ENCODE results near the gene PTPRN2.
"Not testable (repeated sequence)": the region's sequence is repeated elsewhere in the genome, so short reads cannot be mapped to it uniquely, and the experiment has no call there.

The PTPRN2 gene

DNA sequence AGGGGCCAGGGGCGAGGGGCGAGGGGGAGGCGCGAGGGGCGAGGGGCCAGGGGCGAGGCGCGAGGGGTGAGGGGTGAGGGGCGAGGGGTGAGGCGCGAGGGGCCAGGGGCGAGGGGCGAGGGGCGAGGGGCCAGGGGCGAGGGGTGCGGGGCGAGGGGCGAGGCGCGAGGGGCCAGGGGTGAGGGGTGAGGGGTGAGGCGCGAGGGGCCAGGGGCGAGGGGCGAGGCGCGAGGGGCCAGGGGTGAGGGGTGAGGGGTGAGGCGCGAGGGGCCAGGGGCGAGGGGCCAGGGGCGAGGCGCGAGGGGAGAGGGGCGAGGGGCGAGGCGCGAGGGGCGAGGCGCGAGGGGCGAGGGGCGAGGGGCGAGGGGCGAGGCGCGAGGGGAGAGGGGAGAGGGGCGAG is 192.3 kb downstream of the PTPRN2 start:
- no peak for DNase-seq

DNA sequence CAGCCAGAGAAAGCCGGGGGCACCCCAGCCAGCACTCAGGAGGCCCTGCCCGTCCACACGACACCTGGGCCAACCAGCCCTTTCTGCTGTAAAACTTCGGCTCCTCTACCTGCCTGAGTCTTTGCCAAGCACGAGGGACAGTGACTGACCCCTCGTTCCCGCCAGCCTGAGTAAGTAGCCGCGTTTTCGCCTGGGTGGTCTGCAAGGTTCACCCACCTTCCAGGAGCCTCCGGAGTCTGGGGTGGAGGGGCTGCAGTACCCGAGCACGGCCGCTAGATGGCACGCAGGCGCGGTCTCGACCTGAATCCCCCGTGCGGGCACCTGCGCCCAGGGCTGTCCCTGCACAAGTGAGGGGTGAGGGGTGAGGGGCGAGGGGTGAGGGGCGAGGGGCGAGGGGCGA is 192.7 kb downstream of the PTPRN2 start:
- peak; percentile 54 to 64 for DNase-seq

DNA sequence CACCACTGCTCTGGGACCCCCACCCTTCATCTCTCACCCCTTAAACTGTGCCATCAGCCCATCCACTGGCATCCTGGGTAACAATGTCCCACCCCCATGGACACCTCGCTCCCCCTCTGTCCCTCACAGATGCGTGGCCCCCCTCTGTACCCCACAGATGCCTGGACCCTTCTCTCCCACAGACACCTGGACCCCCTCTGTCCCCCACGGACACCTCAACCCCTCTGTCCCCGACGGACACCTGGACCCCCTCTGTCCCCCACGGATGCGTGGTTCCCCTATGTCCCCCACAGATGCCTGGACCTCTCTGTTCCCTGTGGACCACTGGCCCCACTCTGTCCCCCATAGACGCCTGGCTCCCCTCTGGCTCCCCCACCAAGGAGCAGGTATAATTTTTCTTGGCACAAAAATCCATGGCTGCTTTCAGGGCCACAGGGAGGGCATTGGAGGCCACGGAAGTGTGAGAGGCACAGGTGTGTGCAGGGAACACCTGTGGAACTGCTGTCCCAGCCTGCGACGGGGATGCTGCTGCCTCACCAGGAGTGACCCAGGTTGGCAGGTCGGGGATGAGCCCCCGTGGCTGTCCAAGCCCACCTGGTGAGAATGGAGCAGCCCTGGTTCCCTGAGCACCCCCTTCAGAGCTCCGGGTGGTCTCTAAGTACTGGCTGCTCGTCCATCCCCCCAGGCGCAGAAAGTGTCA is 193.5 kb downstream of the PTPRN2 start:
- no peak for DNase-seq

DNA sequence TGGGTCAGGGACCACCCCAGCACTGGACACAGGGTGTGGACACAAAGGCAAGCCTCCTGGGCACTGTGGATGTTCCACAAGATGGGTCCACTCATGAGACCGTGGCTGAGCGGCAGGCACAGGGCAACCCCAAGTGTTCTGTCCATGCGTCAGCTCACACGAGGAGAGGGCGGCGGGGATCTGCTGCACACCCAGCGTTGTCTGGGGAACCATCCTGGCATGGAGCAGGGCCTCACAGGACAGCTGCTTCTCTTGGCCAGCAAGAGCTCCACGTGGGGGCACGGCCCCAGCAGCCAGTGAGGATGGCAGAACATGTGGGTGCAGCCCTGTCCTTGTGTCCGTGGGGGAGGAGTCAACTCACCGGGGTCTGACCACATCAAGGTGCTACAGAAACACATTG is 195.4 kb downstream of the PTPRN2 start:
- DNase-seq: no peak

DNA sequence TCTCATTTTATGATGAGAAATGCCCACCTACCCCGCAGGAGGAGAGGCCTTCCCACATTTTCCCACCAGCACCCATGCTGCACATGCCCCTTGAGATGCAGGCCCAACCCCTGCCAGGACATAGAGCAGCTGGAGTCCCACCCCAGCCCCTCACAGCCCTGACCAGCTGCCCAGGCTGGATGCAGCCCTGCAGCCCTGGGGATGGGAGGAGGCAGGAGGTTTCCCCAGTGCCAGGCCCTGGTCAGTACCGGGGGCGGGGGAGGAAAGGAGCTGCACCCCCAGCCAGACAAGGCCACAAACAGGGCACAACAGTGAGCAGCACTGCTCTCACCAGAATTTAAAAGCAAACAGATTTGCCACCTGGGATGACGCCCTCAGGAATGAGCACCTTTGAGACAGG is 196.1 kb downstream of the PTPRN2 start:
- no peak for DNase-seq

DNA sequence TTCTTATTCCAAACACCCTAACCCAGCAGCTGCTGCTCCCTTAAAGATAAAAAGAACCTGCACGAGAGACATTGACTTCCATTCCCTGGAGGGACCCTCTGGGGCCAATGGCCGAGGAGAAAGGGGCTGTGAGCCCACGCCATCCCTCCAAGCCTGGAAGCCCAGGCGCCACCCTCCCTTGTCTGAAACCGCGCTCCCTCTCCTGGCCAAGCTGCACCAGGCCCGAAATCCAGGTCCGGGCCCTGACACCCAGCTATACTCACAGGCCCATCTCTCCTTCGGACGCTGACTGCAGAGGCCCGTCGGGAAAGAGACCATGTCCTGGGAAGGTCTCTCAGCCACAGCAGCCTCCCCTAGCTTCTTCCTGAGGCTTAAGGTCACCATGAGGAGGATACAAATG is 196.5 kb downstream of the PTPRN2 start:
- no peak for DNase-seq

DNA sequence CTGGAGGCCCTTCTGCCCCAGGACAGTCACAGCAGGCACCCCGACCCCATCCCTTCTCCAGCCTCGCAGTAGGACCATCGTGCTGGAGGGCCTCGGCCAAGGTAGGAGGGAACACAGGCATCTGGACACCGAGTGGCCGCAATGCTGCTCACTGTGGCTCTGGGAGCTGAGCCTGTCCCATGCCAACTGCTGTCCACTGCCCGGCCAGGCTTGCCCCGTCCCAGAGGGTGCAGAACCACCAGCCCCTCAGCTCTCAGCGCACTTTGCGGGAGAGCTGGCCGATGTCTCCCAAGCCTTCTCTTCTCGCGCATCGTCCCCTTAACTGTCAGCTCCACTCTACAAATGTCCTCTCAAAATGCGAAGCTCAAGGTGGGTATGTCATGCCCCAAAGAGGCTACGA is 197.2 kb downstream of the PTPRN2 start:
- no peak for DNase-seq

DNA sequence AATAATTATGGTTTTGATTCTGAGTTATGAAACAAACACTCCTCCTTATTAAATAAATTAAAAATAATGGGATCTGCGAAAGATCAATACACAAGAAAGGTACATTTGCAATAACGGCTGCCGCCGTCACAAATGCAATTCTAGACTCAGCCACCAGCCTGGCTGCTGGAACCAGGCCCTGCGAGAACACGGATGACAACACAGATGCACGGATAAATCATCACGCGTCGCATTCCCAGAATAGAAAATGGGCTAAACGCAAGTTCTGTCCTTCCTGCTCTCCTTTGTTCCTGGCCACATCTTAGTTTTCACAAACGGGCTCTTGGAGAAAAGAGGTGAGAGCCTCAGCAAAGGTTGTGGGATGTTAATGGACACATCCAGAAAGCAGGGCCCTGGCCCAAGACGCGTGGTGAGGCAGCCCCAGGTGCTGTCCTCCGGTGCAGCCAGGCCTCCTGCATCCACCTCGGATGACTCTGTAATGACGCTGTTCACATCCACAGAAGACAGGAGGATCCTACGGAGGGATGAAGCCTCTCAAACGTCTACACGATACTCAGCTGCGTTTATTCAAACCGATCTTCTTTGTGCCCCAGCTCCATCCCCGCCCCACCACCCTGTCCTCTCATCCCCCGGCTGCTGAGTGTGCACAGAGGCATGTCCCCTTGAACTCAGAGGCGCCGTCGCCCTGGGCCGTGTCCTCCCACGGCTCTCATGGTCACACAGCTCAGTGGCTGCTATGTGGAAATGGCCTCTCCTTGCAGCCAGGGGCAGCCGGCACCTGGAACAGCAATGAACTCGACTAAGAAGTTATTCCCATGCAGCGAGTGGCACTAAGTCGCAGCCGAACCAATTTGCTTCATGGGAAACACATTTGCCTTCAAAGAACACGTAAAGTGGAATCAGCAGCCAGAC is 197.9 kb downstream of the PTPRN2 start:
- DNase-seq: no peak

DNA sequence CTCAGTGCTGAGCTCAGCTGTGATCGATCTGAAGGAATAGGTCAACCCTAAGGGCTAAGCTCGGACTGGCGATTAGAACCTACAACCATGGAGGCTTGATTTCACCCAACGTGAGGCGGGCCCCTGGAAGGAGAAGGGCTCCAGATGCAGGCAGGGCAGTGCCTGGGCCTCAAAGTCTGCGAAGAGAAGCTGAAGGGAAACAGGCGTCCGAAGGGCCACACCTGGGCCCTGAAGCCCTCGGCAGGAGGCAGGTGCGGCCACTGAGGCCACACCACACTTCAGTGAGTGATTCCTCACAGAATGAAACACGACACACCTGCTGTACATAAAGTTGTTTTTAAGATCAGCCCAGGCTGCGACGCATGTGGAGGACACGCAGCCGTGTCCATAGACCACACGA is 198.7 kb downstream of the PTPRN2 start:
- DNase-seq: no peak

DNA sequence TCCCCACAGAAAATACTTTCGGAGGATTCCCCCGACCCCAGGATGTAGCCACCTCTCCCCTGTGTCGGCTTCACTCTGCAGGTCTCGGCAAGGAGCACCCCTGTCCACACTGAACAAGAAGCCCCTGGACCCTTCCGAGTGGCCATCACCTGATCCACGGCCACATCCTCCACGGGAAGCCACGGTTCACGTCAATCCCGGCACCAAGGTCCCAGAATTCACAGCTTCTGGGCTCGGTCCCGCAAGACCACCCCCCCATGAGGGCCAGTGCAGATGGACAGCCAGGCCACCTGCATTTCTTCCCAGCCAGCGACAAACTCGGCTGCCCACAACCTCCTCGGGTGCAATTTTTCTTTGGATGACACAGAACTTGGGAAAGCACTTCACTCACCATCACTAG is 199.6 kb downstream of the PTPRN2 start:
- DNase-seq: no peak

DNA sequence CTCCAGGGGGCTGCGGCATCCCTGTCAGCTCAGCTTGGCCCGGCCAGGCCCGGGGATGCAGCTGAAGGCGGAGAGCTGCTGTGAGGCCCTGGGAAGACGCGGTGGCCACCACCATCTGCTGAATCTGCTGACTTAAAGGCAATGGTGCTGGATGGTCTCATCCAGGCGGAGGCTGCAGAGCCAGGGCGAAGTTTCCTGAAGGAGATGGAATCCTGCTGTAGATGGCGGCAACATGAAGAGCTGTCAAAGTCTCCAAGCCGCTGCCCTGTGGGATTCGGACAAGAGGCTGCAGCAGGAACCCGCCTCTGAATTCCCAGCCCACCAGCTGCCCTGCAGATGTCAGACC is 200.1 kb downstream of the PTPRN2 start:
- no peak for DNase-seq

DNA sequence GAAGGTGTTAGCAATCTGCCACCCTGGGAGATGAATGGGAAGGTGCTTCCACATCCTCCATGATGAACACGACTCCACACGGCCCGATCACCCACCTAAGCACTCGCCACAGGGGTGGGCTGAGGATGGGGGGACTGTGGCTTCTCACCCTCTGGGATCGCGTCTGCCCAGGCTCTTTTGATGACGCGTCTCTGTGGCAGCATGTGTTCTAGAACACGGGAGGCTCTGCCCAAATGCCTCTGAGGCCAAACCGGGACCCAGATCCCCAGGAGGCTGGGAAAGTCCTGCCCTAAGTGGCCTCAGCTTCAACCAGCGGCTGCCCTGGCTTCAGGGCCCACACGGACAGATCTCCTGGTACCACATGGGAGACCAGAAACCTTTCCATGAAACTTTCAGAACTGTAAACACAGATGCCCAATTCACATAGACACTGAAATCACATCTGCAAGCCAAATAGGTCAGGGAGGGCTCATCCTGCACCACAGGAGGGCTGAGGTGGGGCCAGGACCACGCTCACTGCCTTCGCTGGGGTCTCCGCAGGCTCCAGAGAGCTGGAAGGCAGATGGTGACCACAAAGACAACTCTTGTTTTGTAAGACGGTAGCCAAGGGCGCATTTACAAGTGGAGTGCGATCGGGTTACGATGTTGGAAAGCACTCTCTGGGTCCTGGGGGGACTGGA is 200.6 kb downstream of the PTPRN2 start:
- DNase-seq: no peak

DNA sequence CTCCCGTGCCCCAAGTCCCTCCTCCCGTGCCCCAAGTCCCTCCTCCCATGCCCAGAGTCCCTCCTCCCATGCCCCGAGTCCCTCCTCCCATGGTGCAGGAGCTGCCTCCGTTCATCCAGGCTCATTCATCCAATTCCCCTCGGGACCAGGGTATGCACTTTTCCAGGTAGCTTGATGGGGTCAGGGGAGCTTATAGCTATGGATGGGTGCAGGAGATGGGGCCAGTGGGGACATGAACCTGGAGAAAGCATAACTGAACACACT is 201.3 kb downstream of the PTPRN2 start:
- DNase-seq: no peak

DNA sequence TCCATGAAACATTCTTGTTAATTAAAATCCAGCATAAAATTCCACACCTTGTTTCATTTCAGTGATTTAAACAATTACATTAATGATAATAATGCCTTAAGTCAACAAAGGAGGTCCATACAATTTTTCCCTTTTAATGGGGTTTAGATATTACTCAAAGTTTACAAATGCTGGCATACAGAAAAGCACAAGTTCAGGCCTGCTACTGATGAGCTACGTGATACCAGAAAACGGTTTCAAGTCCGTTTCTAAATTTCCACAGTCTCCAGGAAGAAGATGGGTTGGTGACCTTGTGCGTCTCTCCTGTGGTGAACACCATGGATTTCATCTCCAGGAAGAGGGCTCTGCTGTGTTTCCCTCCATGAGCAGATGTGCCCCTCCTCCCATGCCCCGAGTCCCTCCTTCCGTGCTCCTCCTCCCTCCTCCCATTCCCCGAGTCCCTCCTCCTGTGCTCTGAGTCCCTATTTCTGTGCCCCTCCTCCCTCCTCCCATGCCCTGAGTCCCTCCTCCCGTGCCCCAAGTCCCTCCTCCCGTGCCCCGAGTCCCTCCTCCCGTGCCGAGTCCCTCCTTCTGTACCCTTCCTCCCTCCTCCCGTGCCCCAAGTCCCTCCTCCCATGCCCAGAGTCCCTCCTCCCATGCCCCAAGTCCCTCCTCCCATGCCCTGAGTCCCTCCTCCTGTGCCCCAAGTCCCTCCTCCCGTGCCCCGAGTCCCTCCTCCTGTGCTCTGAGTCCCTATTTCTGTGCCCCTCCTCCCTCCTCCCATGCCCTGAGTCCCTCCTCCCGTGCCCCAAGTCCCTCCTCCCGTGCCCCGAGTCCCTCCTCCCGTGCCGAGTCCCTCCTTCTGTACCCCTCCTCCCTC is 201.9 kb downstream of the PTPRN2 start:
- not testable (repeated sequence) for DNase-seq

DNA sequence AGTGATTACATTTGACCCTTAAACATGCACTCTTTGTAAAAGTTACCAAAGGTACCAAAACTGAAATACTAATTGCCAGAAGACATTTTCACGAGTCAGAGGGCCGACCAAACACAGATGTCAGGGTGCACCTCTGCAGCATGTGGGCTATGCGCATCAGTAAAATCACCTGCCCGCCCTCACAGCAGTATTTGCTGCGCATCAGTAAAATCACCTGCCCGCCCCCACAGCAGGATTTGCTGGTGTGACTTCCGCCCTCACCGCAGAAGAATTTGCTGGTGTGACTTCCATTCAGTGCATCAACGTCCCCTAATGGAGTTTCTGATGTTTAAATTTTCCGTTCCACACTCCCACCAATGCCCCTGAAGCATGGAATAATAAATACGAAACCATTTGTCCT is 202.9 kb downstream of the PTPRN2 start:
- no peak for DNase-seq

DNA sequence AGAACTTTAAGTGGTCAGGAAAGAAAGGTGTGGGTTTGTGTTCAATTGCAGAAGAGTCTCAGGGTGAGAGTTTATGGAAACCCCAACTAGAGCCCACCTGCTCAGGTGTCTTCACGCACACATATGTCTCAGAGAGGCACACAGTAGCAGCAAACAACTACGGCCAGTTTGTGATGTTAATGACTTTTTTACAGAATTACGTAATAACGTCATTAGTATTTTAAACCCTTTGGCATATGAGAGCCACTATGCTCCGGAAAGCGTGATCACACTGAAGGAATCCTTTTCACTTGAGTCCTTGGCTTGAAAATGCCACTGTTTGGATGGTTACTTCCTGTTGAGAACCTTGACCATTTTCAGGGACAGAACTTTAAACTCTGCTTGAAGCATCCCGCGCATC is 204.0 kb downstream of the PTPRN2 start:
- no peak for DNase-seq

DNA sequence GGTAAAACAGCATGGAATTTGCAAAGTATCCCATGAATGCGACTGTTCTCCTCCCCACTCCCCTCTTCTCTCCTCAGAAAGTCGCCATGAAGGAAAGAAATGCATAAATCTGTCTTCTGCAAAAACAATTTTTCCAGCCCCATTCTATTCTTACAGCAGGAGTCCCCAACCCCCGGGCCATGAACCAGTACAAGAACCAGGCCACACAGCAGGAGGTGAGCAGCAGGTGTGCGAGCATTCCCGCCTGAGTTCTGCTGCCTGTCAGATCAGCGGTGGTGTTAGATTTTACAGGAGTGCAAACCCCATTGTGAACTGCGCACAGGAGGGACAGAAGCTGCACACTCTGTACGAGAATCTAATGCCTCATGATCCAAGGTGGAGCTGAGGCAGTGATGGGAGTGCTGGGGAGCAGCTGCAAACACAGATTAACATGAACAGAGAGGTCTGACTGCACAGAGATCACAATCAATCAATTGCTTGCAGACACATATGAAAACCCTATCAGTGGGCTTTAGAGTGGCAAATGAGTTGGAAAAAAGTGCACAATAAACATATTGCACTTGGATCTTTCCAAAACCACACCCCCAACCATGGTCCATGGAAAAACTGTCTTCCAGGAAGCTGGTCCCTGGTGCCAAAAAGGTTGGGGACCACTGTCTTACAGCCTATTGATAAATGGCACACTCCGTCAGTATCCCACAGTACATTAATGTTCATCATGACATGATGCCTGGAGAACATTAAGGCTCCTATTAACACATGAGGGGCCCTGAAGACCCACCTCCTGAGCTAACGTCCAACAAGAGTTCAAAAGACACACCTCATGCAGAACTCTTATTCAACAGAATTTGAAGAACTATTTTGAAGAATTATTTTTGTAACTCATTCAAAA is 205.0 kb downstream of the PTPRN2 start:
- no peak for DNase-seq

DNA sequence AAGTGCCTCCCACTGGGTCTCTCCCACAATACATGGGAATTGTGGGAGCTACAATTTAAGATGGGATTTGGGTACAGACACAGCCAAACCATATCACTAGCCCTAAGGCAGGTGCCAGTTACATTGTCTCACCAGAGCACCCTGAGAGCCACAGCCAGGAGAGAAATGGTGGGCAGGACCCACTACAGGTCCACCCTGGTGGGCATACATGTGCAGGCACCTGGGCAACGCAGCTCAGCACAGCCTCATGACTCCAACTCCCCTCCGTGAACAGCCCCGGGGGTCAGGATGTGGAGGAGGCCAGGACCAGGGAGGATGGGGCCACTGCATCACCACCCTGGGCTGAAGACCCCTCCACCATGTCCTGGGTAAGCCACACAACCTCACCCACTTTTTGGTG is 205.7 kb downstream of the PTPRN2 start:
- no peak for DNase-seq

DNA sequence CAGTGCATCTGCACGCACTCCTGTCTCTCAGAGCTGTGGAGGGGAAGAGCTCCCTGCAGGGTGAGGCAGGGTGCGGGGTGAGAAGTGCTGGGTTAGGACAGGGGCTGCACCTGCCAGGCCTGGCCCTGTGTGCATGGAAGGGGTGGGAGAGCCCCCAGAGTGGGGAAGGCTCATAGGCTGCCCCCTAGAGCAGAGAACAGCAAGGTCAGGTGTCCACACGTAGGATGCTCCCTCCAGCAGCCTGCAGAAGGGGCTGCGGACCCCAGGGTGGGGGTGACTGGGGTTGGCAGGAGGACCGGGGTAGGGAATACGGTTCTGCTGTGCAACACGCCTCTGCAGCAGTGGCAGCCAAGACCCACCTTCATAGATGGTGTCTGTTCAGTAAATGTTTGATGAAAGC is 208.6 kb downstream of the PTPRN2 start:
- DNase-seq: no peak

DNA sequence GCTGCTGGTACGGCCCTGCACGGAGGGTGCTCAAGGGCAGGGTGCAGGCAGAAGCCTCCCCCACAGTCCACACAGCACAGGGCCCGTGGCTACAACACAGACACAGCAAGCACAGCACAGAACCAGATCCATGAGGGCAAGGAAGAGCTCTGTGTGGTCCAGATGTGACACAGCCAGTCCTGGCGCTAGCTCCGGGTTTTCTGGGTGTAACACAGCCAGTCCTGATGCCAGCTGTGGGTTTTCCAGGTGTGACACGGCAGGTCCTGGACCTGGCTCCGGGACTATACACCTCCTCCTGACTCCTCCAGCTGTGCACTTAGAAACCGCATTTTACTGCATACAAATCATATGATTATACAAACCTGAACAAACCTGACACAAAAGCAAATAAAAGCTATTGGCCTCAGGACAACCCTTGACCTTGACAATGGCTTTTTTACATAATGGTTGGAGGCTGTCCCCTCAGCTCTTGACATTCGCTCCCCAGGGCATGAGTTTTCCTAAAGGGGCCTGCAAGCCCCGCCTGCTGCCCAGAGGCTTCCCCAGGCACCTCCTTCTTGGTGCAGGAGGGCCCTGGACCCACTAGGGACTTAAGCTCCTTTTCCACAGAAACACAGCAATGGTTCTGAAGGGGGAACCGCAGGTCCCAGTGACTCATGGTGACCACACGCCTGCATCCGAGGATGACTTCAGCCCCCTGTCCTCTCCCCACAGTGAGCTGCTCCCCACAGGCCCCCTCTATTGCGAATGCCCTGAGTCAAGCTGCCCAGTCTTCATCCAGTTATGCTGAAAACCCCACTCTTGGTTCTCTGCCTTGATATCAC is 209.6 kb downstream of the PTPRN2 start:
- DNase-seq: no peak

DNA sequence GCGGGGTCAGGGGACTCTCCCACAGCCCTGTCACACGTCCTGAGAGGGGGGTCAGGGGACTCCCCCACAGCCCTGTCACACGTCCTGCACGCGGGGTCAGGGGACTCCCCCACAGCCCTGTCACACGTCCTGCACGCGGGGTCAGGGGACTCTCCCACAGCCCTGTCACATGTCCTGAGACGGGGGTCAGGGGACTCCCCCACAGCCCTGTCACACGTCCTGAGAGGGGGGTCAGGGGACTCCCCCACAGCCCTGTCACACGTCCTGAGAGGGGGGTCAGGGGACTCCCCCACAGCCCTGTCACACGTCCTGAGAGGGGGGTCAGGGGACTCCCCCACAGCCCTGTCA is 210.8 kb downstream of the PTPRN2 start:
- peak in 1 of 2 experiments; percentile 17 for DNase-seq
